ENCODE measurements around the gene ATP1B1.

Gene ATP1B1

GRCh38 chr1:169143346-169143745 is 36.9 kb downstream of the ATP1B1 start:
- H3K4me3 ChIP-seq (ENCODE audit: low read depth, low read length): no peak overlapping the region
- H3K27me3 ChIP-seq: no peaks in the 10 kb centered on the region
- no peaks in the 10 kb centered on the region for H3K9me3 ChIP-seq
- no peaks in the 10 kb centered on the region for H3K36me3 ChIP-seq
- no peaks in the 10 kb centered on the region; the same call in 1 of the 2 replicates for H3K4me1 ChIP-seq
- no peak for DNase-seq
- TF ChIP-seq, protein P1, sequence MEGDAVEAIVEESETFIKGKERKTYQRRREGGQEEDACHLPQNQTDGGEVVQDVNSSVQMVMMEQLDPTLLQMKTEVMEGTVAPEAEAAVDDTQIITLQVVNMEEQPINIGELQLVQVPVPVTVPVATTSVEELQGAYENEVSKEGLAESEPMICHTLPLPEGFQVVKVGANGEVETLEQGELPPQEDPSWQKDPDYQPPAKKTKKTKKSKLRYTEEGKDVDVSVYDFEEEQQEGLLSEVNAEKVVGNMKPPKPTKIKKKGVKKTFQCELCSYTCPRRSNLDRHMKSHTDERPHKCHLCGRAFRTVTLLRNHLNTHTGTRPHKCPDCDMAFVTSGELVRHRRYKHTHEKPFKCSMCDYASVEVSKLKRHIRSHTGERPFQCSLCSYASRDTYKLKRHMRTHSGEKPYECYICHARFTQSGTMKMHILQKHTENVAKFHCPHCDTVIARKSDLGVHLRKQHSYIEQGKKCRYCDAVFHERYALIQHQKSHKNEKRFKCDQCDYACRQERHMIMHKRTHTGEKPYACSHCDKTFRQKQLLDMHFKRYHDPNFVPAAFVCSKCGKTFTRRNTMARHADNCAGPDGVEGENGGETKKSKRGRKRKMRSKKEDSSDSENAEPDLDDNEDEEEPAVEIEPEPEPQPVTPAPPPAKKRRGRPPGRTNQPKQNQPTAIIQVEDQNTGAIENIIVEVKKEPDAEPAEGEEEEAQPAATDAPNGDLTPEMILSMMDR (IDR thresholded peaks at IDR 0.05; ENCODE audit: low read depth, low read length): no peak

DNA sequence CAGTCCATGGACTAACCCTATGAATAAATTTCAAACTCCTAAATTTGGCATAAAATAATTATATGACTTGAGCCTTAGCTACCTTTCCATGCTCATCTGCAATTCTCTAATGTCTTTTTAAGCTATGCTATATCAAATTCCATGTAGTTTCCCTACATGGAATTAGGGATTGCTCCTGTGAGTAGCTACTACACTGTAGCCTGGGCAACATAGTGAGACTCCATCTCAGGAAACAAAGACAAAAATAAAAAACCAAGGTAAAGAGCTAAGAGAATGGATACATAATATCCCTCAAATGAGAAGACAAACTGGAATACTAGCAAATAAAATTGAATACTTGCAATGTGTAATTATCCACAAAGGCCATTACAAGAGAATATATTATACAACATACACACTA is 37.5 kb downstream of the ATP1B1 start:
- H3K4me1 ChIP-seq: no peaks in the 10 kb centered on the region; the same call in 1 of the 2 replicates
- H3K36me3 ChIP-seq: no peaks in the 10 kb centered on the region
- no peak overlapping the region for H3K4me3 ChIP-seq (ENCODE audit: low read depth, low read length)
- no peaks in the 10 kb centered on the region for H3K9me3 ChIP-seq
- DNase-seq: no peak
- TF ChIP-seq, protein P1 (IDR thresholded peaks at IDR 0.05; ENCODE audit: low read depth, low read length): no peak
- no peaks in the 10 kb centered on the region for H3K27me3 ChIP-seq

- H3K4me3 ChIP-seq (ENCODE audit: low read depth, low read length): no peak overlapping the region
- H3K27me3 ChIP-seq: no peaks in the 10 kb centered on the region
- no peaks in the 10 kb centered on the region for H3K9me3 ChIP-seq
- DNase-seq: no peak
- no peaks in the 10 kb centered on the region for H3K4me1 ChIP-seq
- TF ChIP-seq, protein P1 (IDR thresholded peaks at IDR 0.05; ENCODE audit: low read depth, low read length): no peak
- H3K36me3 ChIP-seq: no peaks in the 10 kb centered on the region
Observed at GRCh38 chr1:169144941-169145626, 38.6 kb downstream of the ATP1B1 start.

DNA sequence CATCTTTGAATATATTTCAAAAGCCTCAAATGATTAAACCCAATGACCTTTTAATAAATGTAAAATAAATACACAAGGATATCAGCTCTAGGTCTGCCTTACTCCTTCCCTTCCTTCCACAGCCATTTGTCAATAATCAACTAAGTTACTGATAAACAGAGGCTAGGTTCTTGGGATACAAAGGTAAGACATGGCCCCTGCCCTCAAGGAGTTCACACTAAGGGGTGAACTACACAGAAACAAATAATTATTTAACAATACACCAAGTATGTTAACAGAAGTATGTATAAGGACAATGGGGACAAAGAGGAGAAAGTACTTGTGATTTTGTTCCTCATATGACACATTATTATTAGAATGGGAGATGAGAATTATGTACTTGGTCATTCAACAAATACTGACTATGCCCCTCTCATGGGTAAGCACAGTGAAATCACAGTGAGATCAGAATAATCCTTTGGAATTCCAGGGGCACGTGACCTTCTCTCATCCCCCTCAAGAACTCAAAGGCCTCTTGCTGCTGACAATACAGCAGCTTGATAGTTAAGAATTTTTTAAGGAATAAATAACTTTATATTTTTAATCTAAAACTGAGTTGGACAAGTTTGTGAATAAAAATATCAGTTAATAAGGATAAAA is 40.2 kb downstream of the ATP1B1 start:
- DNase-seq: no peak
- H3K9me3 ChIP-seq: no peaks in the 10 kb centered on the region
- H3K4me3 ChIP-seq (ENCODE audit: low read depth, low read length): no peak overlapping the region
- H3K4me1 ChIP-seq: no peaks in the 10 kb centered on the region
- TF ChIP-seq, protein P1 (IDR thresholded peaks at IDR 0.05; ENCODE audit: low read depth, low read length): no peak
- H3K36me3 ChIP-seq: no peaks in the 10 kb centered on the region
- no peaks in the 10 kb centered on the region for H3K27me3 ChIP-seq

- Histone ChIP-seq H3K4me1 (no peaks in the 10 kb centered on the region), H3K36me3 (no peaks in the 10 kb centered on the region), H3K4me3 (ENCODE audit: low read depth, low read length) (no peak overlapping the region), H3K27me3 (no peaks in the 10 kb centered on the region), H3K9me3 (no peaks in the 10 kb centered on the region)
- TF ChIP-seq, protein P1 (IDR thresholded peaks at IDR 0.05; ENCODE audit: low read depth, low read length): no peak
- no peak for DNase-seq
Observed at GRCh38 chr1:169148472-169149252, 42.2 kb downstream of the ATP1B1 start.

Measured in BE2C (cell line).